HCT116 (cell line): Measurements from ENCODE around the gene RAB40C. TPM values are rescaled to one million over a fixed set of nuclear protein-coding genes. Genes with fewer than 3 reads are reported as not detected.

Source experiments
- ATAC-seq: fragments of 200-7000 bp; cut with Tn5 transposase; 2 replicates; pipeline ENCODE4 v1.9.1; 2020; ENCODE audit warnings: mild to moderate bottlenecking, moderate library complexity
- BruUV-seq: library from RNA; stranded (reverse); fragments of 400-500 nt; replicated peaks from 2 replicates; lab custom pipeline; 2021; lab: Mats Ljungman, UMichigan
- CTCF ChIA-PET: fragments of 300-600 bp; sonication (Branson Sonifier 250); formaldehyde crosslinking; loops from one replicate; lab custom pipeline; 2021; ENCODE audit warnings: antibody characterized with exemption; lab: Charles Lee
- POLR2A ChIA-PET: fragments of 300-600, 350-600 bp; sonication (Branson Sonifier 250); formaldehyde crosslinking; loops from one replicate; lab custom pipeline; 2021; ENCODE audit warnings: antibody characterized with exemption; lab: Charles Lee
- RAD21 ChIA-PET, 2 experiments: fragments of 300-600 bp; sonication (Branson Sonifier 250); formaldehyde crosslinking; loops; one replicate each; lab custom pipeline; 2023; ENCODE audit warnings: low total read pairs in 2 of 2; ENCODE audit not compliant: uncharacterized antibody in 2 of 2, unreplicated experiment in 2 of 2, low non-redundant PET in 1 of 2; lab: Charles Lee
- DNase-seq: peaks from one replicate; pipeline ENCODE4 v3.0.0-alpha.2; 2010; ENCODE audit warnings: low read depth, low spot score
- H2AFZ ChIP-seq: fragments of 200-600 bp; shearing (Covaris generic), sonication (generic); 2 replicates; pipeline ENCODE4 v1.6.1; 2017; ENCODE audit warnings: low read depth, mixed run types, mixed read lengths, antibody characterized with exemption, low read length; ENCODE audit not compliant: poor library complexity, severe bottlenecking
- H3K27ac ChIP-seq: 2 replicates; pipeline ENCODE4 v1.5.1; 2012; ENCODE audit warnings: low read depth, low read length
- H3K27me3 ChIP-seq: fragments of 200-600 bp; sonication (generic); 2 replicates; pipeline ENCODE4 v1.6.1; 2016; ENCODE audit warnings: mixed run types, low read length, mixed read lengths; ENCODE audit not compliant: insufficient read depth
- H3K36me3 ChIP-seq, 2 experiments: fragments of 200-500 bp in 1 of 2; fragments of 200-600 bp in 1 of 2; sonication (Bioruptor generic) in 1 of 2; sonication (generic) in 1 of 2; 2 replicates each; pipeline versions ENCODE4 v1.5.1 to v1.6.1; 2014 to 2016; ENCODE audit warnings: low read length in 2 of 2, inconsistent platforms in 1 of 2, mixed read lengths in 1 of 2, mixed run types in 1 of 2; ENCODE audit not compliant: insufficient read depth in 2 of 2, control insufficient read depth in 1 of 2
- H3K4me1 ChIP-seq, 2 experiments: fragments of 200-600 bp in 1 of 2; sonication (generic) in 1 of 2; 2 replicates each; pipeline versions ENCODE4 v1.5.1 to v1.6.1; 2012 to 2017; ENCODE audit warnings: low read length in 2 of 2, inconsistent platforms in 1 of 2, mild to moderate bottlenecking in 1 of 2, mixed read lengths in 1 of 2, mixed run types in 1 of 2, moderate library complexity in 1 of 2; ENCODE audit not compliant: insufficient read depth in 2 of 2, control insufficient read depth in 1 of 2
- H3K4me2 ChIP-seq: fragments of 200-600 bp; sonication (generic); 2 replicates; pipeline ENCODE4 v1.6.1; 2017; ENCODE audit warnings: mixed run types, low read length, mixed read lengths
- H3K4me3 ChIP-seq, 2 experiments: fragments of 200-600 bp in 1 of 2; sonication (generic) in 1 of 2; replicated peaks in 1 of 2; 2 replicates each; pipeline ENCODE4 v1.5.1; 2011 to 2016; ENCODE audit warnings: low read length in 2 of 2, control low read depth in 1 of 2, low read depth in 1 of 2, mild to moderate bottlenecking in 1 of 2, mixed read lengths in 1 of 2, mixed run types in 1 of 2
- H3K79me2 ChIP-seq: fragments of 200-600 bp; sonication (generic); 2 replicates; pipeline ENCODE4 v1.6.1; 2017; ENCODE audit warnings: mild to moderate bottlenecking, mixed run types, low read length, moderate library complexity, mixed read lengths; ENCODE audit not compliant: insufficient read depth
- H3K9ac ChIP-seq: fragments of 200-600 bp; sonication (generic); 2 replicates; pipeline ENCODE4 v1.6.1; 2016; ENCODE audit warnings: low read length, mixed read lengths
- H3K9me2 ChIP-seq: fragments of 200-600 bp; sonication (generic), shearing (Covaris generic); 2 replicates; pipeline ENCODE4 v1.6.1; 2017; ENCODE audit warnings: mixed run types, mild to moderate bottlenecking, moderate library complexity; ENCODE audit not compliant: insufficient read depth
- H3K9me3 ChIP-seq, 2 experiments: fragments of 200-500 bp in 1 of 2; fragments of 200-600 bp in 1 of 2; sonication (Bioruptor generic) in 1 of 2; sonication (generic) in 1 of 2; 2 replicates each; pipeline ENCODE4 v1.6.1; 2014 to 2017; ENCODE audit warnings: low read length in 2 of 2, mixed read lengths in 2 of 2, inconsistent platforms in 1 of 2, low read depth in 1 of 2, mild to moderate bottlenecking in 1 of 2, mixed run types in 1 of 2, moderate library complexity in 1 of 2; ENCODE audit not compliant: control insufficient read depth in 1 of 2, insufficient read depth in 1 of 2
- H4K20me1 ChIP-seq: fragments of 200-600 bp; sonication (generic), shearing (Covaris generic); 2 replicates; pipeline ENCODE4 v1.6.1; 2017; ENCODE audit warnings: mixed run types, mild to moderate bottlenecking, moderate library complexity; ENCODE audit not compliant: insufficient read depth
- EGR1 ChIP-seq: IDR thresholded peaks from 2 replicates; pipeline ENCODE4 v1.6.1; 2012; ENCODE audit warnings: low read depth
- ELF1 ChIP-seq: IDR thresholded peaks from 2 replicates; pipeline ENCODE4 v1.6.1; 2012; ENCODE audit warnings: low read depth, borderline replicate concordance
- EZH2 ChIP-seq: fragments of 200-600 bp; sonication (generic); IDR thresholded peaks from 2 replicates; pipeline ENCODE4 v1.6.1; 2017; ENCODE audit warnings: antibody characterized with exemption, mixed run types
- EZH2phosphoT487 ChIP-seq: fragments of 200-600 bp; IDR thresholded peaks from 2 replicates; pipeline ENCODE4 v1.6.1; 2018; ENCODE audit warnings: antibody characterized with exemption, borderline replicate concordance
- FOSL1 ChIP-seq: IDR thresholded peaks from 2 replicates; pipeline ENCODE4 v1.6.1; 2012; ENCODE audit warnings: low read depth
- JUND ChIP-seq: IDR thresholded peaks from 2 replicates; pipeline ENCODE4 v1.6.1; 2012
- POLR2A ChIP-seq: IDR thresholded peaks from 2 replicates; pipeline ENCODE4 v1.7.0; 2011; ENCODE audit warnings: borderline replicate concordance; ENCODE audit not compliant: insufficient read depth, insufficient read length; ENCODE audit errors: extremely low read depth
- POLR2AphosphoS5 ChIP-seq: IDR thresholded peaks from 2 replicates; pipeline ENCODE4 v1.6.1; 2011; ENCODE audit warnings: mild to moderate bottlenecking, low read depth, low read length, moderate library complexity
- RAD21 ChIP-seq: IDR thresholded peaks from 2 replicates; pipeline ENCODE4 v1.6.1; 2012; ENCODE audit warnings: low read depth, mild to moderate bottlenecking
- REST ChIP-seq: IDR thresholded peaks from 2 replicates; pipeline ENCODE4 v1.6.1; 2012; ENCODE audit warnings: low read depth
- SP1 ChIP-seq: IDR thresholded peaks from 2 replicates; pipeline ENCODE4 v1.6.1; 2012; ENCODE audit warnings: low read depth
- TCF7L2 ChIP-seq: IDR thresholded peaks from 2 replicates; pipeline ENCODE4 v1.7.0; 2011; ENCODE audit warnings: borderline replicate concordance, inconsistent platforms; ENCODE audit not compliant: insufficient read depth, insufficient read length; ENCODE audit errors: extremely low read depth
- YY1 ChIP-seq: IDR thresholded peaks from 2 replicates; pipeline ENCODE4 v1.6.1; 2011; ENCODE audit warnings: low read length, low read depth, moderate library complexity, mild to moderate bottlenecking; ENCODE audit not compliant: insufficient replicate concordance; ENCODE audit errors: extremely low read depth
- ZFX ChIP-seq: fragments of 450-650 bp; IDR thresholded peaks from 2 replicates; pipeline ENCODE4 v1.6.1; 2017
- ZNF274 ChIP-seq: fragments of 200-500 bp; sonication (Bioruptor generic); IDR thresholded peaks from 2 replicates; pipeline ENCODE4 v1.6.1; 2014; ENCODE audit warnings: mild to moderate bottlenecking, low read depth, low read length, inconsistent platforms
- intact Hi-C: fragments of 100-400 bp; cut with micrococcal nuclease; formaldehyde crosslinking; loops from 2 replicates; pipeline ENCODE4 v1.10.0; 2022
- total RNA-seq: library from RNA; stranded (reverse); gene quantifications from one replicate; pipeline ENCODE4 v1.2.1, GENCODE V29; 2021; ENCODE audit not compliant: unreplicated experiment

RAB40C gene
- total RNA-seq, 1 experiment from 2014 or later: 14.1 TPM

GRCh38 chr16:630815-631405 is 41.0 kb downstream of the RAB40C start, which contains the start of gene WFIKKN1:
Gene WFIKKN1, plus strand, starts transcription at chr16:630985. Its CDS starts 269 bp downstream, at chr16:631254.
- POLR2A ChIA-PET: no interaction called here
- no TSS peak for BruUV-seq
- no peaks in the 10 kb centered on the region for H3K9me2 ChIP-seq
- peaks cover 25 to 38% of the 10 kb centered on the region in 2 experiments for H3K4me1 ChIP-seq
- intact Hi-C loops: no loop called here
- no peaks in the 10 kb centered on the region for H3K27me3 ChIP-seq
- H3K9ac ChIP-seq: no peak within 1 kb of the TSS; the same call in 1 of the 2 replicates
- no peaks in the 10 kb centered on the region for H3K36me3 ChIP-seq
- peak within 1 kb of the TSS; percentile 27; the same call in 1 of the 2 replicates for H3K4me2 ChIP-seq
- CTCF ChIA-PET: no interaction called here
- no peak within 1 kb of the TSS for H3K4me3 ChIP-seq
- no peak within 1 kb of the TSS for H2AFZ ChIP-seq
- RAD21 ChIA-PET: no interaction called here
- peak; percentile 11 for ATAC-seq
- DNase-seq: no peak
- H3K79me2 ChIP-seq: peaks cover 15% of the 10 kb centered on the region; the same call in 1 of the 2 replicates
- H3K27ac ChIP-seq: no peak within 1 kb of the TSS; the same call in 1 of the 2 replicates
- no peaks in the 10 kb centered on the region for H3K9me3 ChIP-seq
- no peak for TF ChIP-seq ELF1
- no peak for TF ChIP-seq ZFX
- no peak for TF ChIP-seq EGR1
- no peak for TF ChIP-seq ZNF274
- TF ChIP-seq REST: no peak
- no peak for TF ChIP-seq FOSL1
- no peak for TF ChIP-seq EZH2
- TF ChIP-seq TCF7L2: no peak
- no peak for TF ChIP-seq SP1
- TF ChIP-seq JUND: no peak
- TF ChIP-seq YY1: no peak
- TF ChIP-seq POLR2A: no peak
- no peak for TF ChIP-seq EZH2phosphoT487
- TF ChIP-seq RAD21: no peak
- no peak; the same call in 1 of the 2 replicates for TF ChIP-seq POLR2AphosphoS5
- no peaks in the 10 kb centered on the region for H4K20me1 ChIP-seq
